HL-60 (cell line): ENCODE results near the gene RUNX1.

Source experiments
- GABPA ChIP-seq: IDR thresholded peaks from 2 replicates; pipeline ENCODE4 v1.6.1; 2012; ENCODE audit warnings: low read depth
- POLR2AphosphoS5 ChIP-seq: IDR thresholded peaks from 2 replicates; pipeline ENCODE4 v1.6.1; 2012; ENCODE audit warnings: low read depth
- TF ChIP-seq, protein P1 (sequence below): IDR thresholded peaks from one replicate; pipeline ENCODE4 v1.5.1; 2011; ENCODE audit warnings: low read length, control low read depth, inconsistent platforms; ENCODE audit not compliant: insufficient read depth
- TF ChIP-seq, protein P2 (sequence below): IDR thresholded peaks from 2 replicates; pipeline ENCODE4 v1.6.1; 2012; ENCODE audit warnings: low read depth; ENCODE audit not compliant: insufficient replicate concordance

DNA sequence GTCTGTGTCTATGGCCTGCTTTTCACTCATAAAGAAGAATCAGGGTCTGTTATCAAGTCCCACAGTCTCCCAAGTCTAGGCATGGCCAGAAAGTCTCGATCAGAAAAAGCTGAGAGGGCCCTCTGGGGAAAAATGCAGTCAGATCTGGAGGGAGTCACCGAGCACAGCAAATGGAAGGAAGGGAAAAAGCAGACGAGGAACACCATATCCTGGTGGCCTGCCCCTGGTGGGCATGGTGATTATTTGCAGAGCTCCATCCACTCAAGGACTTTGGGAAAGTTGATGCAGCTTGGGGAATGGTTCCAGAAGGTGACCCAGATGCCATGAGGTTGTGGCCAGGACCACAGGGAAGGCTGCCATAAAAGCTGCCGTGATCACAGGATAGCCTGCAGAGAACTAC, 191.2 kb downstream of the RUNX1 start:
- no peak for TF ChIP-seq GABPA
- TF ChIP-seq, protein P1, sequence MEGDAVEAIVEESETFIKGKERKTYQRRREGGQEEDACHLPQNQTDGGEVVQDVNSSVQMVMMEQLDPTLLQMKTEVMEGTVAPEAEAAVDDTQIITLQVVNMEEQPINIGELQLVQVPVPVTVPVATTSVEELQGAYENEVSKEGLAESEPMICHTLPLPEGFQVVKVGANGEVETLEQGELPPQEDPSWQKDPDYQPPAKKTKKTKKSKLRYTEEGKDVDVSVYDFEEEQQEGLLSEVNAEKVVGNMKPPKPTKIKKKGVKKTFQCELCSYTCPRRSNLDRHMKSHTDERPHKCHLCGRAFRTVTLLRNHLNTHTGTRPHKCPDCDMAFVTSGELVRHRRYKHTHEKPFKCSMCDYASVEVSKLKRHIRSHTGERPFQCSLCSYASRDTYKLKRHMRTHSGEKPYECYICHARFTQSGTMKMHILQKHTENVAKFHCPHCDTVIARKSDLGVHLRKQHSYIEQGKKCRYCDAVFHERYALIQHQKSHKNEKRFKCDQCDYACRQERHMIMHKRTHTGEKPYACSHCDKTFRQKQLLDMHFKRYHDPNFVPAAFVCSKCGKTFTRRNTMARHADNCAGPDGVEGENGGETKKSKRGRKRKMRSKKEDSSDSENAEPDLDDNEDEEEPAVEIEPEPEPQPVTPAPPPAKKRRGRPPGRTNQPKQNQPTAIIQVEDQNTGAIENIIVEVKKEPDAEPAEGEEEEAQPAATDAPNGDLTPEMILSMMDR: no peak
- TF ChIP-seq POLR2AphosphoS5: no peak; the same call in 1 of the 2 replicates
- TF ChIP-seq, protein P2, sequence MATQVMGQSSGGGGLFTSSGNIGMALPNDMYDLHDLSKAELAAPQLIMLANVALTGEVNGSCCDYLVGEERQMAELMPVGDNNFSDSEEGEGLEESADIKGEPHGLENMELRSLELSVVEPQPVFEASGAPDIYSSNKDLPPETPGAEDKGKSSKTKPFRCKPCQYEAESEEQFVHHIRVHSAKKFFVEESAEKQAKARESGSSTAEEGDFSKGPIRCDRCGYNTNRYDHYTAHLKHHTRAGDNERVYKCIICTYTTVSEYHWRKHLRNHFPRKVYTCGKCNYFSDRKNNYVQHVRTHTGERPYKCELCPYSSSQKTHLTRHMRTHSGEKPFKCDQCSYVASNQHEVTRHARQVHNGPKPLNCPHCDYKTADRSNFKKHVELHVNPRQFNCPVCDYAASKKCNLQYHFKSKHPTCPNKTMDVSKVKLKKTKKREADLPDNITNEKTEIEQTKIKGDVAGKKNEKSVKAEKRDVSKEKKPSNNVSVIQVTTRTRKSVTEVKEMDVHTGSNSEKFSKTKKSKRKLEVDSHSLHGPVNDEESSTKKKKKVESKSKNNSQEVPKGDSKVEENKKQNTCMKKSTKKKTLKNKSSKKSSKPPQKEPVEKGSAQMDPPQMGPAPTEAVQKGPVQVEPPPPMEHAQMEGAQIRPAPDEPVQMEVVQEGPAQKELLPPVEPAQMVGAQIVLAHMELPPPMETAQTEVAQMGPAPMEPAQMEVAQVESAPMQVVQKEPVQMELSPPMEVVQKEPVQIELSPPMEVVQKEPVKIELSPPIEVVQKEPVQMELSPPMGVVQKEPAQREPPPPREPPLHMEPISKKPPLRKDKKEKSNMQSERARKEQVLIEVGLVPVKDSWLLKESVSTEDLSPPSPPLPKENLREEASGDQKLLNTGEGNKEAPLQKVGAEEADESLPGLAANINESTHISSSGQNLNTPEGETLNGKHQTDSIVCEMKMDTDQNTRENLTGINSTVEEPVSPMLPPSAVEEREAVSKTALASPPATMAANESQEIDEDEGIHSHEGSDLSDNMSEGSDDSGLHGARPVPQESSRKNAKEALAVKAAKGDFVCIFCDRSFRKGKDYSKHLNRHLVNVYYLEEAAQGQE: no peak
